EH (cell line): ENCODE data around the gene CCL20.
"Not testable (repeated sequence)": the region's sequence is repeated elsewhere in the genome, so short reads cannot be mapped to it uniquely, and the experiment has no call there.

Experiments
- DNase-seq: peaks from one replicate; pipeline ENCODE4 v3.0.0-alpha.2; 2015; ENCODE audit warnings: low read depth

The CCL20 gene

GRCh38 chr2:227834916-227835650 is 21.4 kb downstream of the CCL20 start:
- no peak for DNase-seq

GRCh38 chr2:227839339-227840129 is 25.9 kb downstream of the CCL20 start:
- DNase-seq: not testable (repeated sequence)

DNA sequence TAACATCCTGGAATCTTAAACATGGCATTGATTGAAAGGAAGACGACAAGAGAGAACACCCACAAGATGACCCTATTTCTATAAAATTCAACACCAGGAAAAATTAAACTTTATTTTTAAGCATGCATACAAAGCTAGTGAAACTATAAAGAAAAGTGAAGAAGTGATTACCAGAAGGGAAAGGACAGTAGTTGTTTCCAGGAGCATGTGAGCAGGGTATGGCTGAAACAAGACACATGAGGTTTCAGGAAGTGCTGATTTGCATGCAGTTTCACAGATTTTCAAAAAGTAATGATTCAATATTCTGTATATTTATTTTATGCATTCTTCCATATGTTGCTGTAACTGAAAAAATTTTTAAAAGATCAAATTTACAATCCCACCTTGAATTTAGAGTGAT is 33.2 kb downstream of the CCL20 start:
- DNase-seq: no peak

DNA sequence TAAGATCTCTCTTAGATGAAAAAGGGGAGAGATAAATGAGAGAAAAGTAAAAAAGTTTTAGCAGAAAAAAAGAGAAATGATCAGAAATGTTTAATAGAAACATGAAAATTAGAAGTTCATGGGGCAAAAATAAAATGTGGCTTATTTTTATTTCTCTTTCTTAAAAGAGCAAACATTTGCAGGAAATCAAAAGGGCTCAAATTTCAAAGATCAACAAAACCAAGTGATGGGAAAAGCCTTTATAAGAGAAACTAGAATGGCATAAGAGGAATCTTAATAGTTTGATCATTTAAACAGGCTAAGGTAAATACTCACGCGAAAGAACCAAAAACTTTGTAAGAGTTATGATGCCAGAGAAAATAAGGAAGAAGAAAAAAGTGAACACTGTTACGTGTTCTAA is 34.5 kb downstream of the CCL20 start:
- no peak for DNase-seq

DNA sequence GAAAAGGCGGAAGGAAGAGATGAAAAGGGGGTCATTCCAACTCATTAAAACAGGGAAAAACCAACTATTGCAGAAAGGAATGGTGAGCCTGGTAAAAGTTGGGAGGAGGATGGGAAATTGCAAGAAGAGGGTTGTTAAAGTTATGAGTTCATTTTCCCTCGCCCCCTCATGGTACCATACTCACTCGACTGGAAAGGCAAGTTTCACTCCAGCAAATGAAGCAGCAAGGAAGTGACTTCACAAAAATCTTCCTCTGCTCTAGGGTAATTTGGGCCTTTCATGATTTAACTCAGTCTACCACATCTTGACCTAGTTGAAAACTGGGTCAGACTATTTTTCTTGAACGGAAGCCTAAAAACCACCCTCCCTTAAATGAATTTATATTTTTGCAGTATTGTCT is 34.9 kb downstream of the CCL20 start:
- no peak for DNase-seq

DNA sequence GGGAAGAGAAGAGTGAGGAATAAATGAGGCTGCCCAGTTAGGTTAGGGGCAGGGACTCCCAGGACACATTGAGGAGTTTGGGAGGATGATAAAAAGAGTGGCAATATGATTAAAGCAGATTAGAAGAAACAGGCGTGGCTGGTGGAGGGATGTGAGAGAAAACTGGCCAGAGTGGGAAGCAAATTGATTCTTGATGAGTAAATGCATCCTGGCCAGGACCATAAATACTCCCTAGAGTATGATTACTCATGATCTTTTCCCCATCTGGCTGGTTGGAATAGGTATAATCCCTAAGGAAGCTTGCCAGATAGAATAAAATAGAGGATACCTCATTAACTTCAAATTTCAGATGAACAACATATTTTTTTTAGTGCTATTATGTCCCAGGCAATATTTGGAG is 36.3 kb downstream of the CCL20 start:
- peak; percentile 14 for DNase-seq

GRCh38 chr2:227853204-227853629 is 39.6 kb downstream of the CCL20 start:
- DNase-seq: peak; percentile 45

DNA sequence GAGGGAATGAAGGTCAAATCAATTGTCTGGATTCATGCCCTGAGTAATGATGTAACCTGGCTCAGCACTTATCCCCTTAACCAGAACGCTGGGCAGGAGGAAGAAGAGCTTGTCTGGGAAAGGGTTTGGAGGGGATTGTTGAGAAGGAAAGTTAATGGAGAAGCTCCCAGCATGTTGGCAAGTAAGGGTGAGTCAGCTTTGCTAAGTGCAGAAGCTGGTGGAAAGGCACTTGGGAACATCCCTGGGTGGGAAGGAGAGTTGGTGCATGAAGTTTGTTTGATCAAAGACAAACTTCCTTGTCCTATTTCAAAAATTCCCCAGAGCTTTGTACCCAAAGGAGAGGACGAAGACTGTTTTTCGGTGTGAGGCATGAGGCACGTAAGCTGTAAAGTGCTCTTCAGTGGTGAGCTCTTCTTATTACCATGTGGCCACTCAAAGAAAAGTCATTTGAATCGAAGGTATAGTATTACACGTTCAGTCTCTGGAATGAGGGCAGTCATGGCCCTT is 40.2 kb downstream of the CCL20 start:
- peak; percentile 16 for DNase-seq

- DNase-seq: no peak
These were observed 41.8 kb downstream of the CCL20 start for GRCh38 chr2:227855440-227855839.

GRCh38 chr2:227856697-227857096 is 43.1 kb downstream of the CCL20 start:
- DNase-seq: peak; percentile 51

- DNase-seq: no peak
These were observed 46.6 kb downstream of the CCL20 start for GRCh38 chr2:227860221-227860641.

- no peak for DNase-seq
These were observed 47.4 kb downstream of the CCL20 start for GRCh38 chr2:227861011-227861410.

GRCh38 chr2:227862227-227862740 is 48.6 kb downstream of the CCL20 start:
- DNase-seq: peak; percentile 42

GRCh38 chr2:227862741-227863588 is 49.3 kb downstream of the CCL20 start:
- DNase-seq: peak; percentile 85

GRCh38 chr2:227864161-227864756 is 50.6 kb downstream of the CCL20 start:
- DNase-seq: peak; percentile 53

DNA sequence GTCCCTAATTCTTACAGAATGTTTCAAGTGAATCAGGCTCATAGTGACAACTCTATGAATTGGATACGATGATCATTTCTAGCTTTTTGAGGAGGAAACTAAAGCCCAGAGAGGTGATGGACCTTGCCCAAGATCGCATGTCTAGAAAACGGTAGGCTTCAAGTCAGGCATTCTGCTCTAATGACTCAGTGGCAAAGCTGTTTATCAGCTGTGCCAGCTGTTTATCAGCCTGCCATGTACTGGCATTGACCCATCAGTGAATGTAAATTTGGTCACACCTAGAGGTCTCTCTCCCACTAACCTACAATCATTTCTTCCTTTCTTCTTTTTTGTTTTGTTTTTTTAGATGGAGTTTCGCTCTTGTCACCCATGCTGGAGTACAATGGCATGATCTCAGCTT is 51.6 kb downstream of the CCL20 start:
- DNase-seq: no peak
